Measurements from ENCODE around the gene SNRNP27.
"Not testable (repeated sequence)": the region's sequence is repeated elsewhere in the genome, so short reads cannot be mapped to it uniquely, and the experiment has no call there.

Gene SNRNP27, protein sequence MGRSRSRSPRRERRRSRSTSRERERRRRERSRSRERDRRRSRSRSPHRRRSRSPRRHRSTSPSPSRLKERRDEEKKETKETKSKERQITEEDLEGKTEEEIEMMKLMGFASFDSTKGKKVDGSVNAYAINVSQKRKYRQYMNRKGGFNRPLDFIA

DNA sequence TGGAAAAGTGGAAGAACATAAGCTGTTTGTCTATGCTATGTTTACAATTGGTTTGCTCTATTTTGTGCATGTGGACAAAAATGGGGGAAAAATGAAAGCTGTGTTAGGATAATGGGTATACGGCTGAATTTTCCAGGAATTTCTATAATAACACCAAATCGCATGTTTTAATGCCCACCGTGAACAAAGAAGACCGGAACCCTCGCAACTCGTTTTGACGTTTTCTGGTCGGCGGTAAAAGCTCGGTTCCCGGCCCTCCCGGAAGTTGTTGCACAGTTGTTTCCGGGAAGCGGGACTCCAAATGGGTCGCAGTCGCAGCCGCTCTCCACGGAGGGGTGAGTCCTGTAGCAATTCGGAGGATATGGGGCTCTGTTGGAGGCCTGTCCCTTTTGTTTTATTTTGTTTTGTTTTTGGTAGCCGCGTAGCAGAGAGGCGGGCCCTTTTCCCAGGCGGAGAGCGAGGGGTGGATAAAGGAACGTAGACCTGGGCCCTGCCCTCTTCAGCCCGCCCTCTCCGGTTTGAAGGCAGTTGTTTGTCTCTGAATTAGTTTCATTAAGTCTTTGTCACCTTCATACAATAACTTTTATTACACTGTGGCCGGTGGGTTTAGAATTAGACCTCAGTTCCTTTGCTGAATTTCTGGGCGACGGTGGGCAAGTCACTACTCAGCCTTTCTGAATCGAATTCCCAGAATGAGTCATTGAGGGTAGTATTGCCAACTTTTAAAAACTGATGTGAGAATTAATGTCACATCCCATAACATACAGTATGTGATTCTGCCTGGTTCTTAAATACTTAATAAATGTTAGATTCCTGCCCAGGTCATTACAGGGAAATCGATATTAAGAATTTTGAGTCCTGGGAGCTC, at the start of gene SNRNP27:
TSS of gene SNRNP27 (plus strand) at position 273 of the 868 bp plus-strand sequence. CDS start at position 302, 29 bp downstream.
- DNase-seq, result peak; percentile 77 to 97 (median 83)
- intact Hi-C loops (cut with DNase I), result loop anchor here (10.0 kb wide), 1 partner anchor 169 kb away; no protein-coding TSS in a partner anchor

DNA sequence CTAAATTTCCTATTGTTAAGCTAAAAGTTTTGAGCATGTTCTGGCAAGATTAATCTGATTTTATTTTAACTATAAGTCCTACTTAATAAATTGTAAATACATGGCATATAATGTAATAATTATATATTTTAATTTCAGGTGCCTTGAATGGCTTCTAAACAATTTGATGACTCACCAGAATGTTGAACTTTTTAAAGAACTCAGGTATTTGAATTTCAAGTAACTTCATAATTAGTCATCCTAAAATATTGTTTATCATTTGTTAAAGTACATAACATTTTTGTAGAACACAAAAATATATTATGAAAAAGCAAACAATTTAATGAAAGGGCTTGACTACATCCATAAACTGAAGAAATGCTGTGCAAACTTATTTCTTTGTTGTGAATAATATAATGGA, 49.8 kb upstream of the SNRNP27 start:
- intact Hi-C loops (cut with DNase I), result no loop called here
- no peak for DNase-seq

DNA sequence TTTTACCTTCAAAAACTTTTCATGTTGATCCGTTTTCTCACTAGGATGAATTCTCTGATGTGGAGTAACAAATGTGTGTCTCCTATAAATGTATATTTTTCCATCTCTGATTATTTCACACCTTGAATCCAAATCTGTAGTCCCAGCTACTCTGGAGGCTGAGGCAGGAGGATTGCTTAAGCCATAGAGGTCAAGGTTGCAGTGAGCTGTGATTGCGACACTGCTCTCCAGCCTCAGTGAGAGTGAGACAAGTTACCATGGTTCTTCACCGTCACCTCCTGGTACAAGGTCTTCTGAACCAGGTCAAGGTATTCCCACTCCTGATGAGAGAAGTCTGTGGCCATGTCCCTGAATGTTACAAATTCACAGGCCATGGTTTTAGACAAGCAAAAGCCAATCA, 49.2 kb upstream of the SNRNP27 start:
- no peak for DNase-seq
- intact Hi-C loops (cut with DNase I), result no loop called here

DNA sequence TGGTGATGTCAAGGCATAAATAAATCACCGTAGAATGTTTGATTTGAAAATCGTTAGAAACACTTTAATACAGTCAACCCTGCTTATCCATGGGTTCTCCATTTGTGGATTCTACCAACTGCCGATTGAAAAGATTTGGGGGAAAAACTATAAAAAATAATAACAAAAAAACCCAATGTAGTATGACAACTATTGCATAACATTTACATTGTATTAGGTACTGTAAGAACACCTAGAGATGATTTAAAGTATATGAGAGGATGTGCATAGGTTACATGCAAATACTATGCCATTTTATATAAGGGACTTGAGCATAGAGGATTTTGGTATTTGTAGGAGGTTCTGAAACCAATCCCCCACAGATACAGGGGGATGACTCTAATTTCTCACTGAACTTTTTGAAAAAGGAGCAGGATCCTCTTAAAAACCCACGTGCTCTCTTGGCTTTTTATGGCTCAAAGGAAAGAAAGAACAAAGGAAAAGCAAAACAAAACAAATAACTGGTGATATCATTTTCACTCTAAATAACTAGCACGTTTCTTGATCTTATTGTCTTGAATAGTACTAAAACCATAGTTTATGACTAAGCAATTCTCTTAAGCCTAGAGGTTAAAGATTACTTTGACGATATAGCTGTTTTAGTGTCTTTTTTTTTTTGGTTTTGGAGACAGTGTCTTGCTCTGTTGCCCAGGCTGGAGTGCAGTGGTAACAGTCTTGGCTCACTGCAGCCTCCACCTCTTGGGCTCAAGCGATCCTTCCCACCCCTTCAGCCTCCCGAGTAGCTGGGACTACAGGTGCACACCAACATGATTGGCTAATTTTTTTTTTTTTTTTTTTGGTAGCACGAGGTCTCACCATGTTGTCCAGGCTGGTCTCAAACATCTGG, 47.3 kb upstream of the SNRNP27 start:
- intact Hi-C loops (cut with DNase I), result loop anchor here (5.0 kb wide), 1 partner anchor 41 kb away; no protein-coding TSS in a partner anchor
- DNase-seq, result no peak

DNA sequence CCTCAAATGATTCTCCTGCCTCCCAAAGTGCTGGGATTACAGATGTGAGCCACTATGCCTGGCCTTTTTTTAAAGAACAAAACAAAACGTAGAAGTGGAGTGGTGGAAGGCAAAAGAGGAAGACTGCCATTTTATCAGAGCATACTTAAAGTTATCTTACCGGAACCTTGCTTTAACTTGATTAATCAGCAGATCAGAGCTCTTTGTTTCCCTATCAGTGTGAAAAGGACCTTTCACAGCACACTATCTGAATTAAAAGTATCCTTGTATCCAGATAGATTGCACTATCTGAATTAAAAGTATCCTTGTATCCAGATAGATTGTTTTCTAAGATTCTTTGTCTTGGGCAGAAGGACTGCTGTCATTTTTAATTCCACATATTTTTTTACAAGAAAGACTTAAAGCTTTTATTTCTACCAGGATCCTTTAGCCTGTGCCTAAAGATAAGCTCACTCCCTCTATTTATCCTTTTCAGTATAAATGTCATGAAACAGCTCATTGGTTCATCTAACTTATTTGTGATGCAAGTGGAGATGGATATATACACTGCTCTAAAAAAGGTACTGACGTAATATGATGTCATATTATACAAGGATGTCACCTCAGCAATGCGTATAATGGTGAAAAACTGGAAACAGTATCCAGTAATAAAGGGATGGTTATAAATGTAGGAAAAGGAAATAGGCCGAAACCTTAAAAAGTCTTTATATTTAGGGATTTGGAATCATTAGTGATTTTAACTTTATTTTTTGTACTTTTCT, 46.5 kb upstream of the SNRNP27 start:
- intact Hi-C loops (cut with DNase I), result loop anchor here (5.0 kb wide), 1 partner anchor 40 kb away; no protein-coding TSS in a partner anchor
- no peak for DNase-seq

DNA sequence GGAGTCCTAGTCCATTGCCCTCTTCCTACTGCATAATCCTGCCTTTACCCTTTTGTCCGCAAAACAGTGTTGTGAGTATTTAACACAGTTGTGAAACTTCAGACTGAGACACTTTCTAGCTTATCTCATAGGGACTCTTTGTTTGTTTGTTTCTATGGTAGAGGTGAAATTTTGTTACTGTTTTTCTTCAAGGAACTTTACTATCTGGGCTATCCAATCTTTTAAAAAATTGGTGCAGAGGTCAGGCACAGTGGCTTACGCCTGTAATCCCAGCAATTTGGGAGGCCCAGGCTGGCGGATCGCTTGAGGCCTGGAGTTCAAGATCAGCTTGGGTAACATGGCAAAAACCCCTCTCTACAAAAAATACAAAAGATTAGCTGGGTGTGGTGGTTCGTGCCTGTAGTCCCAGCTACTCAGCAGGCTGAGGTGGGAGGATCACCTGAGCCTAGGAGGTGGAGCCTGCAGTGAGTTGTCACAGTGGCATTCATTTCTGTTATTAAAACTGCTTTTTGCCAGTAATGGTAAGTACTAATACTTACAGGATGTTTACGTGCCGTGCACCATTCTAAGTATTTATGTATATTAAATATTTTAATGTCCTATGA, 45.5 kb upstream of the SNRNP27 start:
- no peak for DNase-seq
- intact Hi-C loops (cut with DNase I), result loop anchor here (5.0 kb wide), 1 partner anchor 39 kb away; no protein-coding TSS in a partner anchor

DNA sequence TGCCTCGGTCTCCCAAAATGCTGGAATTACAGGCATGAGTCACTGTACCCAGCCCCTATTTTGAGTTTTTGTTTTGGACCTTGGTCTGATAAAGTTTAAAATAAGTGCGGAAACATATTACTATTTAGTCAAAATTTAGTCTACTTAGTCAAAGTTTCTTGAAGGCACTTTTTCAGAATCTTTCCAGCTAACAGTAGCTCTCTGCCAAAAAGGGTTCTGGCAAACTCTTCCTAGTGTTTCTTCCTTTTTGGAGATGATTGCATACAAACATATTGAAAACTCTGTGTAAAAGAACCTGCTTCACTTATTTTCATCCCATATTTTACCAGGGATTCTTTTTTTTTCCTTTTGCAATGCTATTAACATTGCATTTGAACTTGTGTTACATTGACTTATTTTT, 35.5 kb upstream of the SNRNP27 start:
- intact Hi-C loops (cut with DNase I), result no loop called here
- no peak for DNase-seq

DNA sequence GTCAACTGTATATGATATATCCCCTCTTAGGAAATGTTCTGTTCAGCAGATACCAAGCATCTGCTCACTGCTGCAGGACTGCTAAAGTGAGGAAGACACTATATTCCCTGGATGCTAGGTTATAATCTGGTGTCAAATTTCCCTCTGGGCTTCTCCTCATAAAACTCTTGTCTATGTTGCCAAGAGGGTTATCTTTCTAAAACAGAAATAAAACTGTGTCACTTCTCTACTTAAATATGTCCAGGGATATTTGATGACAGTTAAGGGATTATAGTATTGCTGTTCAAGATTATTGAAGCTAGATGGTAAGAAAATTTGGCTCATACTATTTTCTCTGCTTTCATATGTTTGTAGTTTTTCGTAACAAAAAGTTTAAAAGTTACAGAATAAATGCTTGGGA, 30.5 kb upstream of the SNRNP27 start:
- DNase-seq, result no peak
- intact Hi-C loops (cut with DNase I), result no loop called here

DNA sequence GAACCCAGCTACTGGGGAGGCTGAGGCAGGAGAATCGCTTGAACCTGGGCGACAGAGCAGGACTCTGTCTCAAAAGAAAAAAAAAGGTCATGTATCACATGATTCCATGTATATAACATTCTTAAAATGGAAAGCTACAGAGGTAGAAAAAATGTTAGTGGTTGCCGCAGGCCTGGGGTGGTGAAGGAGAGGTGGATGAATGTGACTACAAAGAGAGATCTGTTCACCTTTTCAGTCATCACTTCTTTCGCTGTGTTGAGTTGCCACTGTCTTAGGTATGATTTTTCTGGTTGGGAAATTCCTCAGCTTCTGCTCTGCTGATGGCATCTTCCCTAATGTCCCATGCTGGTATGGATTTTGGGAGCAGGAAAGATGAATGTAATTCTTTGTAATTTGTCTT, 5.3 kb upstream of the SNRNP27 start:
- DNase-seq, result no peak
- intact Hi-C loops (cut with DNase I), result loop anchor here (5.0 kb wide), 1 partner anchor 41 kb away; no protein-coding TSS in a partner anchor

DNA sequence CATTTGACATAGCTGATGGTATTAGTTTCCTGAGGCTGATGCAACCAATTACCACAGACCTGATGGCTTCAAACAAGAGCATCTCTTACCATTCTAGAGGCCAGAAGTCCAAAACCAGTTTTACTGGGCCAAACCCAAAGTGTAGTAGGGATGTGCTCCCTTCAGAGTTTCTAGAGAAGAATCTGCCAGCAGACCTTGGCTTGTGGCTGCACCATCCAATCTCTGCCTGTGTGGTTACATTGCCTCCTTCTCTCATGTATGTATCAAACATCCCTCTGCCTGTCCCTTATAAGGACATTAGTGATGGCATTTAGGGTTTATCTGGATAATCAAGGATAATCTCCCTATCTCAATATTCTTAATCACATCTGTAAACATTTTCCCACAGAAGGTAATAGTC, 4.5 kb upstream of the SNRNP27 start:
- no peak for DNase-seq
- intact Hi-C loops (cut with DNase I), result loop anchor here (5.0 kb wide), 1 partner anchor 42 kb away; no protein-coding TSS in a partner anchor

DNA sequence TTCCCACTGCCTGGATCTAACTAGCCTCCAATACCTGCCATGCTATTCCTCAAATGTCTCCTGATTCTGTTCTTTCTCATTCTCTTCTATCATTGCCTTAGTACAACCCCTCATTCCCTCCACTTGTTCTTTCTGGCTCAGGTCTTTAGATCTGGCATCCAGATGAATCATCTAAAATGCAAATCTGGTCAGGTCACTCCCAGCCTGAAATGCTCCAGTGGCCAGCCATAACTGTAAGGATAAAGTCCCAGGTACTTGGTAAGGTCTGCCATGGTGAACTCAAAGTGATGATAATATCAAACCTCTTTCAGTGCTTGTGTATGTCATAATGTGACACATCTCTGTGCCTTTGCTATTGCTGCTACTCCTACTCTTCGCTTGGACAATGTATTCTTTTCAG, 2.9 kb upstream of the SNRNP27 start:
- intact Hi-C loops (cut with DNase I), result loop anchor here (10.0 kb wide), 1 partner anchor 166 kb away; no protein-coding TSS in a partner anchor

DNA sequence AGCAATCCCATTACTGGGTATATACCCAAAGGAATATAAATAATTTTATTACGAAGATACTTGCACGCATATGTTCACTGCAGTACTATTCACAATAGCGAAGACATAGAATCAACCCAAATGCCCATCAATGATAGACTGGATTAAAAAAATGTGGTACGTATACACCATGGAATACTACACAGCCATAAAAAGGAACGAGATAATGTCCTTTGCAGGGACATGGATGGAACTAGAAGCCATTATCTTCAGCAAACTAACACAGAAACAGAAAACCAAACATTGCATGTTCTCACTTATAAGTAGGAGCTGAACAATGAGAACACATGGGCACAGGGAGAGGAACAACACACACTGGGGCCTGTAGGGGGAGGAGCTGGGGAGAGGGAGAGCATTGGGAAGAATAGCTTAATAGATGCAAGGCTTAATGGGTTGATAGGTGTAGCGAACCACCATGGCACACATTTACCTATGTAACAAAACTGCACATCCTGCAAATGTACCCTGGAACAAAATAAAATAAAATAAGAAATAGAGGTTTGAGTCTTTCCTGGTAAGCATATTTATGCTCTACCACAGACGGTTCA, 825 bp upstream of the SNRNP27 start:
- intact Hi-C loops (cut with DNase I), result loop anchor here (10.0 kb wide), 1 partner anchor 168 kb away; no protein-coding TSS in a partner anchor
- DNase-seq, result not testable (repeated sequence)

More for the DNA sequence above, 2.9 kb upstream of the SNRNP27 start:
- DNase-seq, result no peak

DNA sequence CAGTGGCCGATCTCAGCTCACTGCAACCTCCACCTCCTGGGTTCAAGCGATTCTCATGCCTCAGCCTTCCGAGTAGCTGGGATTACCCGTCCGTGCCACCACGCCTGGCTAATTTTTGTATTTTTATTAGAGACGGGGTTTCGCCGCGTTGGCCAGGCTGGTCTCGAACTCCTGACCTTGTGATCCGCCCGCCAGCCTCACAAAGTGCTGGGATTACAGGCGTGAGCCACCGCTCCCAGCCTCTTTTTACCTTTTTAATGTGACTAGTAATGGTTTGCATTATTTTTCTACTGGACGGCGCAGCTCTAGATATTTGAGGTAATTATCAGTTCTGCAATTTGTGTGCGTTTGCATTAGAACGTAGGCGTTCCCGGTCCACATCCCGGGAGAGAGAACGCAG, 981 bp downstream of the SNRNP27 start:
- not testable (repeated sequence) for DNase-seq
- intact Hi-C loops (cut with DNase I), result loop anchor here (10.0 kb wide), 1 partner anchor 170 kb away; no protein-coding TSS in a partner anchor

DNA sequence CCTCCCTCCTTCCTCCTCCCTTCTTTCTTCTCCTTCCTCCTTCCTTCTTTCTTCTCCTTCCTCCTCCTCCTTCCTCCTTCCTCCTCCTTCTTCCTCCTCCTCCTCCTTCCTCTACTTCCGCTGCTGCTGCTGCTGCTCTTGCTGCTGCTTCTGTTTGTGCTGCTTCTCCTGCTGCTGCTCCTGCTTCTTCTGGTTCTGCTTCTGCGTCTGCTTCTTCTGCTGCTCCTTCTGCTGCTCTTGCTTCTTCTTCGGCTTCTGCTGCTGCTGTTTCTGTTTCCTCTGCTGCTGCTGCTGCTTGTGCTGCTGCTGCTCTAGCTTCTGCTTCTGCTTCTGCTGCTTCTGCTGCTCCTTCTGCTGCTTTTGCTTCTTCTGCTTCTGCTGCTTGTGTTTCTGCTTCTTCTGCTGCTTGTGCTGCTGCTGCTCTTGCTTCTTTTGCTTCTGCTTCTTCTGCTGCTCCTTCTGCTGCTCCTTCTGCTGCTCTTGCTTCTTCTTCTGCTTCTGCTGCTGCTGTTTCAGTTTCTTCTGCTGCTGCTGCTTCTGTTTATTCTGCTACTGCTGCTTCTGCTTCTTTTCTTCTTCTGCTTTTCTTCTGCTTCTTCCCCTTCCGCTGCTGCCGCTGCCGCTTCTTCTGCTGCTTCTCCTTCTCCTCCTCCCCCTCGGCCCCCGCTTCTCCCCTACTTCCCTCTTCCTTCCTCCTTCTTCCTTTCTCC, 8.6 kb downstream of the SNRNP27 start:
- intact Hi-C loops (cut with DNase I), result no loop called here
- DNase-seq, result peak in 3 of 10 donors; percentile 14 to 74 (median 73)

DNA sequence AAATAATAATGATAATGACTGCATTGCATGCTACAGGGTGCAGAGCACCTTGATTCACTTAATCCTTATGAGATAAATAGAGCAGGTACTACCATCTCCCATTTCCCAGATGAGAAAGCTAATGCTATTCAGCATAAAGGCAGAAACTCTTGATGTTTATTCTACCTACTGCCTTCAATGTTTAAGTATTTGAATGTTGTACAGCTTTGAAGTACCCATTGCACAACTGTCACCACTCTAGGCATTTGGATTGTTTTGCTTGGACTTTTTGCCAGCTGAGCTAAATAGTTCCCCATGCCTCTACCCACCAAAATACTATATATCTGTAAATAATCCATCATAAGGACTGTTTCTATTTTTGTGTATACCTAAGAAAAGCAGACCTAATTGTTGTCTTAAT, 13.5 kb downstream of the SNRNP27 start:
- no peak for DNase-seq
- intact Hi-C loops (cut with DNase I), result no loop called here

DNA sequence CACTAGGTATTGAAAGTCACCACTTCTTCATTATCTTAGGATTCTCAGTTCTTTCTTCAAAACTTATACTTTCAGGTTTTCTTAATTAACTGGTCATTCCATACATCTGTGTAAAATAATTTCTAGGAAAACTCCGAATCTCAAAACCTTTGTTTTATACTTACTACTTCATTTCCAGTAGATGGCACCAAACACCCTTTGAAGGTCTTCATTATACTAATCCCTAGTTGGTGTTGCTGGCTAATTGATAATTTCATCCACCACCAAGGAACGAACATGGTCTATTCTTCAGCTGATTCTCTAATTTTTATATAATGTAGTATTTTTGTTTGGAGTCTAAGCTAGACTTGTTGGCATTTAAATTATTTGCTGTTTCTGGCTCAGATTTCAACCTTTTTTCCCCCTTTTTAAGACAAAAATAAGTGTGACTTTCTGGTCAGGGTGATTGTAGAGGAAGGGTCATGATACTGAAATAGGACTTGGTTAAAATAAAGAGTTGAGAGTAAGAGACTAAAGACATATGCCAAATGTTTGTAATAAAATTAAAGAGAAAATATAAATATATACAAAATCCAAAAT, 18.3 kb downstream of the SNRNP27 start:
- DNase-seq, result no peak
- intact Hi-C loops (cut with DNase I), result loop anchor here (5.0 kb wide), 1 partner anchor 390 kb away; the partner anchor contains the start of gene FAM136A

DNA sequence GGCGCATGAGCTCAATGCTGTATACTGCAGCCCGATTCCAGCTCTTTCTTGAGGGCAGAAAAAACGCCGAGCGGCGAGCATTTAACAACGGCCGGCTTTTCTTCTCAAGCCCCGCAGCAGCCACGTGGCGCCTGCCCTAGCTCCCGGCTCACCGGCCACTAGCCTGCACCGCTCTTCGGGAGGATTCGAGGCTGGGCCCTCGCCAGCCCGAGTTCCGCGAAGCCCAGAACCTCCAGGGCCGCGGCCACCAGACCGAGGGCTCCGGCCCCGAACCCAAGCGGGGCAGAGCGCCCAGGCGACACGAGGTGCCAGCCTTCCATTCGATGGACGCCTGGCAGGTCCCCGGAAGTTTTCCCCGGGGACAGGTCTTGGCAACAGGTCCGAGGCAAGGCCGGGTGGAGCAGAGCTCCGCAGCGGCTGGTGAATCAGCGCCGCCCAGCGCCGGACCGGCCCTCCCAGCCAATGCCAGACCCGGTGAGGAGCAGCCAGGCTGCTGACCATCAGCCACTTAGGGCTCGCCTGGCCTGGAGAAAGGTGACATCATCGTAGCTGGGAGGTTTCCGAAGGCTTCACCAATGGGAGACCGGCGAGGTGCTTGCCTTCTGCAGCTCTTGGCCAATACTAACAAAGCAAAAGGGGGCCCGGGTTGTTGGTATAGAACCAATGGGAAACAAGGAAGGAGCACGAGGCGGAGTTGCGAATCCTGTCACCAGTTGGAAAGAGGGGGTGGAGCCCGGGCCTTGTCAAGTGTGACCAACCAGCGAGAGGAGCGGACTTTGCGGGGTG, 20.6 kb downstream of the SNRNP27 start:
- peak; percentile 98 to 100 (median 100) for DNase-seq
- intact Hi-C loops (cut with DNase I), result loop anchor here (1.0 to 5.0 kb wide), 3 partner anchors 156 to 388 kb away; partner anchors contain the start of gene FAM136A
